ENCODE results near the gene ZNF407.

- TF ChIP-seq GATA2 (IDR thresholded peaks at IDR 0.05; ENCODE audit: low read depth, low read length) (no peak), GATA3 (IDR thresholded peaks at IDR 0.05; ENCODE audit: low read depth, low read length) (no peak)
Observed at GRCh38 chr18:74758995-74759394, 161.3 kb downstream of the ZNF407 start.

Data from SH-SY5Y (cell line).